Cardiac septum (tissue), 1 donor: Measurements from ENCODE around the gene KCNC3. TPM values are rescaled to one million over a fixed set of nuclear protein-coding genes. Genes with fewer than 3 reads are reported as not detected.
A peak's percentile ranks its signal among the peaks of the same experiment; 100 is the strongest.

Experiments used
- DNase-seq: peaks from one replicate; pipeline ENCODE4 v3.0.0-alpha.2; 2020; ENCODE audit warnings: low spot score
- intact Hi-C: fragments of 100-400 bp; cut with DNase I; formaldehyde crosslinking; loops from one replicate; pipeline ENCODE4 v1.14.0; 2022
- long read RNA-seq: library from polyadenylated mRNA; unstranded; transcript quantifications from one replicate; pipeline ENCODE4 v2.0.0, GENCODE V29; 2021
- total RNA-seq: library from RNA; stranded (reverse); fragmentation: NEBNext Ultra II Directional; extraction: Animal tissue kit (Norgen Biotek cat#: 25700); gene quantifications from one replicate; pipeline ENCODE4 v1.2.1, GENCODE V29; 2021
- donor health status: DM: no; HTN: no; CAD: no.

Gene KCNC3
- total RNA-seq, result 3.8 TPM
- long read RNA-seq, partial matches to known transcripts, result 0 of 4 reads
- long read RNA-seq, other reads (novel, unspliced or antisense), result 4 of 4 reads

DNA sequence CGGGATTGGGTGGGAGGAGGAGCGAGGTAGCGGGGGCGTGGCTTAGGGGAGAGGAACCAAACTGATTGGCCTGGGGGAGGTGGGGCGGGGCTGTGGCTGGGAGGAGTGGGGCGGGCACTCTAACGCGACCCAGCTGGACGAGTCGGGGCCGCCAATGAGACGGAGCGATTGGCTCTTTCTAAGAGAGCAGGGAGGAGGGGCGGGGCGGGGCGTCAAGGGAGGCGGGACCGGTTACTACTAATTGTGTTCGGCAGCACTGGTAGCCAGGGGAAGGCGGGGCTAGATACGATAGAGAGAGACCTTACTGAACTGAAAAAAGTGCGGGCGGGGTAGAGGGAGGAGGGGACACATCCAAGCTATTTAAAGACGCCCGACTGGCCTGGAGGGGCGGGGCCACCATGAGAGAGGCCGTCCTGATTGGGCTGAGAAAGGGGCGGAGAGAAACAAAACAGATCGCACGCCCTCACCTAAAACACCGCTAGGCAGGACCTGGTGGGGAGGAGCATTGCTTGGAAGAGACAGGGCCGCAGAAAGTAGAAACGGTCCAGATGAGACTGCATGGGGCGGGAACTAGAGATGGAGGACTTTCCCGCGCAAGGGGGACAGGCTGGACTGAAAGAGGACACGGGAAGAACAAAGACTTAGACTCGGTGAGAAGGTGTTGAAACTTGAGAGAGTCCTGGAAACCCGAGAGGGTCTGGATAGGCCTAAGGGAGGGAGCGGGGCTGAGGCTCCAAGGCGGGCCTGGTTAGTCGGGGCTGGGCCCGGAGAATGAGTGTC lies at the start of gene KCNC3:
KCNC3 (minus strand) TSS at position 232 of the 780 bp plus-strand sequence. CDS start 295 bp downstream, outside the sequence.
- peak; percentile 98 for DNase-seq
- intact Hi-C loops, result no loop called here

DNA sequence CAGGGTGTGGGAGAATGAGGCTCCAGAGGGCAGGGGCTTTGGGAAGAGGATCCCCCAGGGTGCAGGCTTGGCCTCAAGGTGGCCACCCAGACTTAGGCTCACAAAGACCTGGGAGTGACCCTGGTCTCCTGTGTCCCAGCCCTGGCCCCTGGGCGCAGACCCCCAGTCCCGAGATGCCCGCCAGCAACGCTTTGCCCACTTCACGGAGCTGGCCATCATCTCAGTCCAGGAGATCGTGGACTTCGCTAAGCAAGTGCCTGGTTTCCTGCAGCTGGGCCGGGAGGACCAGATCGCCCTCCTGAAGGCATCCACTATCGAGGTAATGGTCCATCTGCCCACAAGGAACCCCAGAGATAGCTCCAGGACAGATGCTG lies 49.7 kb upstream of the KCNC3 start:
- DNase-seq, result no peak
- intact Hi-C loops, result loop anchor here (5.0 kb wide), 1 partner anchor 98 kb away; the partner anchor contains the start of genes EMC10 and GARIN5A

GRCh38 chr19:50378169-50378862 lies 49.1 kb upstream of the KCNC3 start:
- intact Hi-C loops, result loop anchor here (5.0 kb wide), 1 partner anchor 99 kb away; the partner anchor contains the start of genes EMC10 and GARIN5A
- DNase-seq, result no peak

DNA sequence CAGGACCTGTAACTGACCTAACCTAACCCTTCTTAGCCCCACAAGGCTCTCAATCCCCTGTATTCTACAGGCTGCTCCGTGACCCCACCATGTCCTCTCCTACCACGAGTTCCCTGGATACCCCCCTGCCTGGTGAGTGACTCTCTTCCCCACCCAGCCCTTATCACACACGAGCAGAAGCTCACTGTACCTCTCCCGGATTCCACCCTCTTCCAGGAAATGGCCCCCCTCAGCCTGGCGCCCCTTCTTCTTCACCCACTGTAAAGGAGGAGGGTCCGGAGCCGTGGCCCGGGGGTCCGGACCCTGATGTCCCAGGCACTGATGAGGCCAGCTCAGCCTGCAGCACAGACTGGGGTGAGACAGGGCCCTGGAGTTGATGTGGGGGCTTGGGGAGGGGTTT lies 48.3 kb upstream of the KCNC3 start:
- intact Hi-C loops, result loop anchor here (5.0 kb wide), 1 partner anchor 100 kb away; the partner anchor contains the start of genes EMC10 and GARIN5A
- no peak for DNase-seq

DNA sequence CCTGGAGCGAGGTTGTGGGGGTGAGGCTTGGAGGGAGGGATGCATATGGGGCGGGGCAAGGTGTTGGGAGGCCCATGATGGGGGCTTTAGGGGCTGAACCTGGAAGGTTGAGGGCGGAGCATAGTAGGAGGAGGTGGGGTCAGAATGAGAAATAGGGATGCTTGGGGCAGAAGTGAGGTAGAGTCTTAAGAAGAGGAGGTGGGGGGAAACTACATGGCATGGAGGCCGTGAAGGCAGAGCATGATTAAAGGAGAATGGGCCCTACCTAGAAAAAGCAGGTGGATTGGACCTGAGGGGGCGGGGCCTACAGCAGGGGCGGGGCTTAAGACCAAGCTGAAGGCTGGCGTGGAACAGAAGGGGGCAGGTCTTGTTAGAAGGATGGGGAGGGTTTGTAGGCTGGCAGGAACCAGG lies 47.9 kb upstream of the KCNC3 start:
- intact Hi-C loops, result loop anchor here (5.0 kb wide), 1 partner anchor 100 kb away; the partner anchor contains the start of genes EMC10 and GARIN5A
- DNase-seq, result no peak

DNA sequence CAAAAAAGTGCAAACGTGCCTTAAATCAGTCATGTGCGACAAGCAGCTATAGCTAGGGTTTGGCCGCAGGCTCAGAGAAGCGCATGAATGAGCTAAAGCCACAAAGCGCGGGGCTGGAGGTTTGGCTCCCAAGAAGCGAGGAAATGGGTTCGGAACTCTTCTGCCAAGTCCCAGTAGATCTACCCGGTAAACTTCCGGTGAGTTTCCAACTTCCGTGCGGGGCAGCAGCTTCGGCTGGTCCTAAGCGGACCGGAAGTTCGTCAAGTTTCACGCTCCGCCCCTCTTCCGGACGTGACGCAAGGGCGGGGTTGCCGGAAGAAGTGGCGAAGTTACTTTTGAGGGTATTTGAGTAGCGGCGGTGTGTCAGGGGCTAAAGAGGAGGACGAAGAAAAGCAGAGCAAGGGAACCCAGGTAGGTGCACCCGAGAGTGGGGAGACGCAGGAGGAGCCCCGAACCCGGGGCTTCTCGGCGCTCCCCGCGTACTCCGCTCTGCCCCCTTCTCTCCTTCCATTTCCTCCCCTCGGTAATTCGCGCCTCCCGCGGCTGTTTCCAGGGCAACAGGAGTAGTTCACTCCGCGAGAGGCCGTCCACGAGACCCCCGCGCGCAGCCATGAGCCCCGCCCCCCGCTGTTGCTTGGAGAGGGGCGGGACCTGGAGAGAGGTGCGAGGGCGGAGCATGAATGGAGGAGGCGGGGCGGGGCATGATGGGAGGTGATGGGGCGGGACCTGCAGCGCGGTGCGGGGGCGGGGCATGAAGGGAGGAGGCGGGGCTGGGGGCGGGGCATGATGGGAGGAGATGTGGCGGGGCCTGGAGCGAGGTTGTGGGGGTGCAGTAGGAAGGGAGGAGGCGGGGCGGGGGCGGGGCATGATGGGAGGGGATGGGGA lies 47.2 kb upstream of the KCNC3 start, which contains the start of gene NR1H2:
NR1H2 (plus strand) TSS at position 292 of the 885 bp plus-strand sequence. CDS start 1,149 bp downstream, outside the sequence.
- intact Hi-C loops, result loop anchor here (5.0 kb wide), 1 partner anchor 101 kb away; the partner anchor contains the start of genes EMC10 and GARIN5A

GRCh38 chr19:50371914-50372475 lies 42.8 kb upstream of the KCNC3 start:
- intact Hi-C loops, result no loop called here
- no peak for DNase-seq

More for the DNA sequence above, 47.2 kb upstream of the KCNC3 start, which contains the start of gene NR1H2:
- DNase-seq, result peak; percentile 98

- intact Hi-C loops, result loop anchor here (2.0 to 10.0 kb wide), 5 partner anchors 46 to 553 kb away; no protein-coding TSS in a partner anchor
- DNase-seq, result peak; percentile 92
These were observed 39.7 kb upstream of the KCNC3 start for GRCh38 chr19:50368649-50369570.

- no peak for DNase-seq
- intact Hi-C loops, result loop anchor here (5.0 to 10.0 kb wide), 3 partner anchors 189 to 557 kb away; no protein-coding TSS in a partner anchor
These were observed 36.5 kb upstream of the KCNC3 start, which contains the start of gene NAPSA for GRCh38 chr19:50365434-50366306. Gene NAPSA (minus strand): TSS chr19:50365639. CDS start chr19:50365621, 18 bp downstream.

DNA sequence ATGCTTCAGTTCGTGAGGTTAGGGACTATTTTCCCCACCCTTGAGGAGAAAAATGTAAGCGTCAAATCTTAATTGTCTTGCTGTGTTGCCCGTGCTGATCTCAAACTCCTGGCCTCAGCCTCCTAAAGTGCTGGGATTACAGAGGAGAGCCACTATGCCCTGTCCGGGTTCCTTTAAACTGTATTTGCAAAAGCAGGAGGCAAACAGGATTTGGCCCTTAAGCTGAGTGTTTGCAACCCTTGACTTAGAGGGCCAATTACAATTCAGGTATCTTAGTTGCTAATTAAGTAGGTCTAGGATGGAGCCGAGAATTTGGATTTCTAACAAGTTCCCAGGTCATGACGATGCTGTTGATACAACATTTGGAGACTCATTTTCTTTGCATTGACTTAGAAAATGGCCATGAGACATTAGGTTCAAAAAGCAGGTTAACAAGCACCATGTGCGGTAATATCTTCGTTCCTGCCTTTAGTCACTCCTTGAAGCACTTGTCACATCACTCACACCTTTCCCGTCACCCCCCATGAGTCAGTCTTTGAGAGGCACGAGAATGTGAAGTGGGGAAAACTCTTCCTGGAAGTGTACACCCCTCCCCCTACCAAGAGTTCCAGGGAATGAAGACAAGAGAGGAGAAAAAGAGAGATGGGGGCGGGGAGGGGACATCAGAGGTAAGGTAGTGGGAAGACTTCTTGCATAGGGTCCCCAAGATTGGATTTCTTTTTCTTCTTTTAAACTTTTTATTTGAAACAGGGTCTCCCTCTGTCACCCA lies 33.7 kb upstream of the KCNC3 start:
- intact Hi-C loops, result loop anchor here (10.0 kb wide), 1 partner anchor 192 kb away; no protein-coding TSS in a partner anchor
- no peak for DNase-seq

DNA sequence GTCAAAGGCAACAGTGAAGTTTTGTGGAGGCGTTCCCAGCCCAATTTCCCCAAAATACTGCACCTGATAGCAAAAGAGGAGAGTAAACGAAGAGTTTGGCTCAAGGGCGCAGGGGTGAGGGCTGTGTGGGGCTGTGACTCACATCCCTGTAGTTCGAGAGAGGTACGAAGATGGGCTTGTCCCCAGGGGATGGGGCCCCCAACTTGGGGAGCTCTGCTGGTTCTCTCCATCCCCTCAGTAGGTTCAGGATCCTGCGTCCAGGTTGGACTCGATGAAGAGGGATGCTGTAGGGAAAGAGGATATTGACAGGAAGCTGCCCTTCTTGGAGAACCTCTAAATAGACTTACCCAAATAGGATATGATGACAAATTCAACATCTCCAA lies 32.8 kb upstream of the KCNC3 start:
- intact Hi-C loops, result loop anchor here (10.0 kb wide), 1 partner anchor 193 kb away; no protein-coding TSS in a partner anchor
- no peak for DNase-seq

GRCh38 chr19:50361290-50362029 lies 32.3 kb upstream of the KCNC3 start:
- DNase-seq, result no peak
- intact Hi-C loops, result loop anchor here (10.0 kb wide), 1 partner anchor 193 kb away; no protein-coding TSS in a partner anchor

DNA sequence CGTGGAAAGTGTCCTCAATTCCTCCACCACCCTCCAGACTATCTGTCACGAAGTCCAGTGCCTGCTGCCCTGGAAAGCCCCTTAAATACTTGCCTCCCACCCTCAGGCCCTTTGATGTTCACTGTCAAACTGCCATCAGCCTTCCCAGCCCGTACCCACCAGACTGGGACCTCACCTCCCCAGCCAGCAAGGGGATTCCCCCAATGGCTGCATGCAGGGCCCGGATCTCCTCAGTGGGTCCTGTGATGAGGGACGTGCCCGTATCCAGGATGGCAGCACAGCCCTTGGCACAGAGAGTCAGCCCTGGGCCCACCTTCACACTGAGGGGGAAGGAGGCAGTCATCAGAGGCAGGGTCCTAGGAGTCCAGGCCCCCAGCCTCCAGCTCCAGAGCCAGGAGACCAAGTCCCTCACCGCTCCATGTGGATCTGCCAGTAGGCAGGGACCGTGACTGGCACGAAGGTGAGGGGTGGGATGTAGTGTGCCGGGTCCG lies 30.2 kb upstream of the KCNC3 start:
- DNase-seq, result no peak
- intact Hi-C loops, result no loop called here

- intact Hi-C loops, result no loop called here
- DNase-seq, result peak; percentile 88
These were observed 29.5 kb upstream of the KCNC3 start for GRCh38 chr19:50358483-50359327.
